AG08395 (cell line): ENCODE results near the gene ADD1.
A peak's percentile ranks its signal among the peaks of the same experiment; 100 is the strongest.

Source experiments
- DNase-seq: peaks from one replicate; pipeline ENCODE4 v3.0.0; 2012; ENCODE audit warnings: mixed read lengths, low spot score

Gene ADD1

DNA sequence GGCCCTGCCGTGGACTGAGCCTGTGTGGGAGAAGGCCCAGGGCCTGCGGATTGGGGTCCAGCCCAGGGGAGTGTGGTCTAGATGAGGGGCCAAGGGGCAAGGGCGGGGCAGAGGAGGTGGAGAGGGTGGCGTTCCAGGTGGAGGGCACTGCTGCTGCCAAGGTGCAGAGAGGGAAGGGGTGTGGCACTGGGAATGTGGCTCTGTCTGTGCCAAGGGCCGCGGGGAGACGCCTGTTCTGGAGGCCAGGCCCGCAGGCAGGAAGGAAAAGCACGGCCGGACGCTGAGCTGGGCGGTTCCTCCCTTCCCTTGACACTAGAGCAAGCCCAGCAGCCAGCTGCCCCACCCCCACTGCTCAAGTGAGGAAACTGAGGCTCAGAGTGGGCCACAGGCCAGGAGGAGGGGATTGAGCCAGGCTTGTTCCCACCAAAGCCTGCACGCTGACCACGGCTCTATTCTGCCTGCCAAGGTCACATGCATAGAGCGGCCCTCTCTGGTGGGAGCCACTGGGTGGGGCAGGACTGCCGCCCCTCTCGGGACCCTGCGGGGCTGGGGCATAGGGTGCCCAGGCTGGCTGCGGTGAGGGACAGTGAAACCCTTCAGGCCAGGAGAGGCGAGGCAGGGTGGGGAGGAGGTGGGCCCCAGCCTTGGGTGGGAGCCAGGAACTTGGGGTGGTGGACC lies 37.8 kb upstream of the ADD1 start:
- no peak for DNase-seq

DNA sequence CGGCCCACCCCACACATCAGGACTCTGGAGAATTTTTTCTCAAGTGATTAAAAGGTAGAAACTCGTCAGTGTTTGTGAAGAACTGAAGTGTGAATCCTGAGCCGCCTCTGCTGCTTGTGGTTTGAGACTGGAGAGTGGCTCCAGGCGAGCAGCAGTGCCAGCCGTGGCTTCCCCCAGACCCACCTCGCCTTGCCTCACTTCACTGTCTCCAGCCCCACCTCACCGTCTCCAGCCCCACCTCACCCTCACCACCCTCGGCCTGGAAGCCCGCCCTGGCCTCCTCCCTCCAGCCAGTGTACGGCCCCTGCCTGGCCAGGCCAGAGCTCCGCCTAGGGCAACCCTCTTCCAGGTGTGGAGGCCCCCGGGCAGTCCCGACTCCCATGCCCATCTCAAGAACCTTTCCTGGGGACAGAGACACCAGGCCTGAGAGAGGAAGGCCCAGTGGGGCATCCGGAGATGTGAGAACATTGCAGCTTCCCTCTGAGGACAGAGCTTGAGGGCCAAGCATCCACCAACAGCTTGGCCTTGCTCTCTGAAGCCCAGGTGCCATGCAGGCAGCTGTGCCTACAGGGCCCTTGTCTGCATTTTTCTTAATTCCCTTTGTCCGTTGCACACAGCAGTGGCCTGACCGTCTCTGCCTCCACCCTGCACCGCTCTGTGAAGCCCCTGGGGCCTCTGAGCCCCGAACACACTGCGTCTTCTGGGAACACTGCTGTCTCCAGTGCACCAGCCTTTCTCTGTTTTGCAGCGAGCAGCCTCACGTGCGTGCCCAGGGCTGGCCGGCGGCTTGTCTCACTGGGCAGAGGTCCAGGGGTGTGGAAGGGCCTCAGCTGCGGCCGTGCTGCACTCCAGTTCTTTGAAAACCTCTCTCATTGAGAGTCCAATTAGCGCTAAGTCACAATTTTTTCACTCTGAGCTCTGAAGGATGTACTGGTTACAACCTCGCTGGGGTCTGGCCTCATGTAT lies 37.0 kb upstream of the ADD1 start:
- DNase-seq: peak; percentile 69

DNA sequence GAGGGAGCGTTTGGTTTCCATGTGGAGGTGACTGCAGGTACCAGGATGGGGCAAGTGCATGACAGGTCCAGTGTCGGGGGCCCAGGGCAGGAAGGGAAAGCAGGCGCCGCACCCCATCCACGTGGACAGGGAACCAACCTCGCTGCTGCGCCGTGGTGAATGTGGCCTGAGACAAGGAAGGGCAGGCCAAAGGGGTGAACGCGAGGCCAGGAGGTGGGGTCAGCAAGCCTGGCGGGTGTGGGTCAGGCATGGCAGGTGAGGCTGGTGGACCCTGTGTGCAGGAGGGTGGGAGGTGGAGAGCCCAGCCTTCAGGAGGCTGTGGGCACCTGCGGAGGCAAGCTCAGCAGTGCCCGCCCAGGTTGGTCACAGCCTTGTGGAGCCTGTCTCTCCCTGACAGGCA lies 36.1 kb upstream of the ADD1 start:
- no peak for DNase-seq

DNA sequence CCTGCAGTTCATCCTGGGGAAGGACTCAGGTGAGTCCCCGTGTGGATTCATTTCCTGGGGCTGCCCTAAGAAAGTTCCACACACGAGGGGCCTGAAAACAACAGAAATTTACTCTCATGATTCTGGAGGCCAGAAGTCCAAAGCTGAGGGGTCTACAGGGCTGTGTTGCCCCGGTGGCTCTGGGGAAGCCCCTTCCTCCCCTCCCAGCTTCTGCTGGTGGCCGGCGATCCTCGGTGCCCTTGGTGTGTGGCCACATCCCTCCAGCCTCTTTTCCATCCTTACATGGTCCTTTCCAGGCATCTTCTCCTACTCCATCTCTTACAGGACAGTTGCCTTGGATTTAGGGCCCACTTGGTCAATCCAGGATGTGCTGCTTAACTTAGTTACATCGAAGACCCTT lies 35.6 kb upstream of the ADD1 start:
- DNase-seq: no peak

DNA sequence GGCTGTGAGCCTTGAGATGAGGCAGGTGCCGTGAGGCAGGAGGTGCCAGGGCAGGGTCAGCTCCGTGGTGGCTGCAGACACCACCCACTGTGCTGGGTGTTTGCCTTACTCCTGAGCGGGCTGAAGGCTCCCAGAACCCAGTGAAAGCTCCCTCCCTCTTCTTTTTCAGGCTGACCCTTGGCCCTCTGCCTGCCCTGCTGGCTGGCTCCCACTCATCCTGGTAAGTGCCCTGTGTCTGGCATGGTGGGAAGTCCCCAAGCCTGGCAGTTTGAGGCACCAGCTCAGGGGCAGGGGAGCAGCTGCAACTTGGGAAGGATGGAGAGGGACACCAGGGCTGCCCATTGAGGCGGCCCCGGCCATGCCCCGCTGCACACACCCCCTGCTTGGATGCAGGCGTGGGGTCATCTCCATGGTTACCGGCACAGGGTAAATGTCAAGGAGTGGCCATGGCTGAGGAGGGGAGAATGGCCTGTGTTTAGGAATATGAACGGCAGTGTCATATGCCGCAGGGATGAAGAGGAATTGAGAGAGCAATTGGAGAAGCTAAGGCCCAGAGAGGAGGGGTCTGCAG lies 33.9 kb upstream of the ADD1 start:
- no peak for DNase-seq

GRCh38 chr4:2810388-2810787 lies 33.3 kb upstream of the ADD1 start:
- DNase-seq: no peak

DNA sequence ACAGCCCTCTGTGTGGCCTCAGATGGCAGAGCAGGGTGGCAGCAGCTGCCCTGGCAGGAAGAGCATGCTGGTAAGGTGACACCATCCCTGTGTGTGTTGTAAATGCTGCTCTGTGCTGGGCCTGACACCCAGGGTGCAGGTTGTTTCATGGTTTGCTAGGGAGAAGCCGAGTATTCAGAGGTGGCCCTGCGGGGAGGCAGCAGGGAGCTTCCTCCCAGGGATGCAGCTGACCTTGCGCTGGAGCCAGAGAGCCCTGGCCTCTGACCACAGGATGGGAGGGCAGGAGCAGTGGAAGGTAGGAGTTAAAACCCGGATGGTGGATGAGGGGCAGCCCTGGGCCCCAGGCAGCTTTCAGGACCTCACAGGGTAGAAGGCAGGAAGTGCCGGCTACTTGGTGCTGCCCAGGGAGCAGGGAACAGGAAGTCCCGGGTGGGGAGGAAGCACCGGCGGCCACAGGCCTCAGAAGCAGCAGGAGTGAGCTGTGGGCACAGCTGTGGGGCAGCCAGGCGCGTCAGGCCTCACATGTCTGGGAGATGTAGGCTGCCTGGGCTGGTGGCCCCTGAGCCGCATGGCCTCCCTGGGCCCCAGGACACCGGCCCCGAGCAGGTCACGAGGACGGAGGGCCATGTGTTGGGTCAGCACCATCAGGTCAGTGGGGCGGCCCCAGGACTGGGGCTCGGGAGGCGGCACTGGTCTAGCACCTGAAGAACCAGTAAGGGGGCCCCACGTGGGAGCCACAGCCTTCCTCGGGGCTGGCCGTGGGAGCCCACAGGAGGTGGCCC lies 31.6 kb upstream of the ADD1 start:
- DNase-seq: peak; percentile 67

DNA sequence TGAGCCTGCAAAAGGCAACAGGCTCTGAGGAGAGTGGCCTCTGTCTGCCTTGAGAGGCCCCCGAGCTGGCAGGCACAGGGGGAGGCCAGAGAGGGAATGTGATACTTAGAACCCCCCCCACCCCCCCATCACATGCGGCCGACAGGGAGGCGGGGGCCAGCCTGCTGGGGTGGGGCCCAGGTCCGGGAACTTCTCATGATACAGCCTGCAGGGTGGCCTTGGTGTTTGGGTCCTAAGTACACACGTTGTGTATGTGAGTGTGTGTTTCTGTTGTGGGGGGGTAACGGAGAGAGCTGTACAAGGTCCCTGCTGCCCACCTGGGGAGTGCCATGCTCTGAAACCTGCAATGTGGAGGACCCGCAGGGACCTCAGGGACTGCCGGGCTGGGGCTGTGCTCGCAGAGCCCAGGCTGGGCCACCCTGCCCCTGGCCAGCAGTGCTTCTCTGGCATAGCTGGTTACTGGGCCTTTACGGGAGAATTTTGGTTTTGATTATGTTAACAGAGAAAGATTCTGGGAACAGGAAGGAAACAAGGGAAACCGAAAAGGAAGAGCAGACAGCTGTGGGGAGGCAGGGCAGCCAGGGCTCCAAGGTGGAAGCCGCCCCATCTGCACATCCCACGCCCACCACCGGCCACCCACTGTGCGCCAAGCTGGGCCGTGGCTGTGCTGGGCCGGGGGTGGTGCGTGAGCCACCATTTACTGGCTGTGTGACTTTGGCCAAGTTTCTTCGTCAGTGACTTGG lies 30.9 kb upstream of the ADD1 start:
- no peak for DNase-seq

DNA sequence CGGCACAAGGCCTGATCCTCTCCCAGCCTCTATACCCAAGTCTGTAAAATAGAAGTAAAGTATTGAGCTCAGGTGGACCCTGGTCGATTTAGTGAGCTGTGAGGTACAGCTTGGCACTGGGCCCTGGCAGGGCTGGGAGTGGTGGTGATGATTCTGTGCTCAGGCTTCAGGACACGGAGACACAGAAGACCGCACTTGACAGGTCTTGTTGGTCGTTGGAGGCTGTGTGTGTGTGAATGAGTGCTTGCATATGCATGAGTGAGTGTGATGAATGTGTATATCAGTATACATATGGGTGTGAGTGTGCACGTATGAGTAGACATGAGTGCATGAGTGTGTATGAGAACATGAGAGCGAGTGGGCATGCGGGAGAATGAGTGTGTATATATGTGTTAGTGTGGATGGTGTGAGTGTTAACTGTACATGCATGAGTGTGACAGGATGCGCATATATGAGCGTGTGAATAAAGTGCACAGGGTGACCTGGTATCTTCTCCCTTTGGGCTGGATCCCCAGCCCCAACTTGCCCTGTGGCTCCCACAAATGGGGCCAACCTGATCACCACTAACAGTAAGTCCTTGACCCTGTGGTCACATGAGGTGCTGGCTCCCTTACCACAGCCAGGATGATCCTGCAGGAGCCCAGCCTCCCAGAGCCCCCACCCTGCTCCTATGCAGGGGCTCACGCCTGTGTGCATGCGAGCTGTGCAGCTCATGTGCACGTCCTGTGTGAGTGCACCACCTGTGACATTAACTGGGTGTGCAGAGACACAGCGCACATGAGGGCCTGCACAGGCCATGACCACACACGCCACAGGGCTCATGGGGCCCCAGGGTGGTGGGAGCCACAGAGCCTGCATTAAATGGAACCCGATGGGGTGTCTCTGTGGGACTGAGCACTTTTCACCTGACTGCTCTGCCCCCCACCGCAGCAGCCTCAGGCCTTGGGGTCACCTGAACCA lies 29.9 kb upstream of the ADD1 start:
- no peak for DNase-seq

DNA sequence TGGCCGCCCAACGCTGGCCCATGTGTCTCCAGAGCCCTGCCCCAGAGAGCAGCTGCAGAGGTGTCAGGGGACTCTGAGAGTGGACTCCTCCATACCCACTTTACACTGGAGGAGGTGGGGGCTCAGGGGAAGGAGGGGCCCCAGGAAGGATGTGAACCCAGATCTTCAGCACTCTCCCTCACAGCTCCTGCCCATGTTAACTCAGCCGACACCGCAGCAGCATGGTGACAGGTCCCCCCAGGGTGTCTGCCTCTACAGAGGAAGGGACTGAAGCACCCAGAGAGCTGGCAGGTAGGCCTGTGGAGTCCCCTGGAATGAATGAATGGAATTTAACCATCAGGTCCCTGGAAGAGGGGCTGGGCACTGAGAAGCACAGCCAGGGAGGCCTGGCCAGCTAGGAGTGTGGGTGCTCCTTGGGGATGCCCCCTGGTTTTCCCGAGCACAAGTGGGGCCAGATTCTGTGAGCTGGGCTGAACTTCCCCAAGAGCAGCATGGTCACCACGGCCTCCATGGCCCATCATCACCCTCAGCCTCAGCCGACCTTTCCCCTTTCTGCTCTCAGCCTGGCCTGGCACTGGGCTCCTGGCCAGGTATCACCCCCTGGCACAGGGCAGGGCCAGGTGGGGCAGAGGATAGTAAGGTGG lies 28.9 kb upstream of the ADD1 start:
- no peak for DNase-seq

GRCh38 chr4:2816401-2816954 lies 27.2 kb upstream of the ADD1 start:
- DNase-seq: no peak

GRCh38 chr4:2817137-2817536 lies 26.5 kb upstream of the ADD1 start:
- no peak for DNase-seq

DNA sequence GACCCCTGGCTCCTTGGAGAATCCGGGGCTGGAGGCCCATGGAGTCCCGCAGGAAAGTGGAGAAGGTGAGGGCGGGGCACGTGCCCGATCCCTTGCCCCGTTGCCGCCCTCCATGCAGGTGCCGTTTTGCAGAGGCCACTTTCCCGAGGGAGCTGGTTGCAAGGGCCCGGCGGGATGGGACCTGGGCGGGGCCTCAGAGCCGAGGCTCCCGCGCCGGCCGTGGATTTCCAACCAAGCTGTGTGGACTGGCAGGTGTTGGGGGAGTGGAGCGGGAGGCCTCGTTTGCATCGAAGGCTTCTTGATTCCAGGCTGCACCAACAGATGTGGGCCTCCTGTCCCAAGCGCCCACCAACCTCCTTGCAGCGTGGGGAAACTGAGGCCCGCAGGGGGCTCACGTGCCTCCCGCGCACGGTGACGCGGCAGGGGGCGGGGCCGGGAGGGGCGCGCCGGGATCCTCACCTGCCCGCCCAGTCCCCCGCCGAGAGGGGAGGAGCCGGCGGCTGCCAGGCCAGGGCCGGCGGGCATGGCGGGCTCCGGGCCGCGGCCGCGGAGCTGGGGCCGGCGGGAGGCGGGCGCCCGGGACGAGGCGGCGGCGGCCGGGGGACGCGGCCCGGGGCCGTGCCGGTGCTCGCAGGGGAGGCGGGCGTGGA lies 25.8 kb upstream of the ADD1 start:
- DNase-seq: peak; percentile 59

DNA sequence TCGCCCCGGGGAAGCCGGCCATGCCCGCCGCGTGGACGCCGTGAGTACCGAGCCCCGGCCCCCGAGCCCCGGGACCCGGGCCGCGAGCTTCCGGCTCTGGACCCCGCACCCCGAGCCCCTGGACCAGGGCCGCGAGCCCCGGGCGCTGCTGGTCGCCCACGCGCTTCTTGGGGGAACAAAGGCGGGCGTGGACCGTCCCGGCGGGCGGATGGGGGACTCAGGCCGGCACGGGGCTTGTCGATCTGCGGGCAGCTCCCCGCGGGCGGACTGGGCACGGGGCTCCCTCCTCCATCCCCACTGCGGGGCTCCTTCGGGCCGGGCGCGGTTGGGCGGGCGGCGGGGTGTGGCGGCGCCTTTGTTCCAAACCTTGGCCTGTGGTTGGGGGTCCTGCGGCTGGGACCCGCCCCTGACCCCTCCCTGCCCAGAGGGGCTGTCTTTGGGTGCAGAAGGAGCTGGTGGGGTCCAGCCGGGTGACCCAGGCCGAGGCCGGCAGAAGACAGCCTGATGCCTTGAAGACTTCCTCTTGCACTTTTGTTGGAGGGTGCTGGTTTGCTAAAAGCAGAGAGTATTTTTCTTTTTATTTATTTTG lies 25.2 kb upstream of the ADD1 start:
- DNase-seq: peak; percentile 22

GRCh38 chr4:2819244-2820215 lies 24.1 kb upstream of the ADD1 start:
- DNase-seq: no peak

DNA sequence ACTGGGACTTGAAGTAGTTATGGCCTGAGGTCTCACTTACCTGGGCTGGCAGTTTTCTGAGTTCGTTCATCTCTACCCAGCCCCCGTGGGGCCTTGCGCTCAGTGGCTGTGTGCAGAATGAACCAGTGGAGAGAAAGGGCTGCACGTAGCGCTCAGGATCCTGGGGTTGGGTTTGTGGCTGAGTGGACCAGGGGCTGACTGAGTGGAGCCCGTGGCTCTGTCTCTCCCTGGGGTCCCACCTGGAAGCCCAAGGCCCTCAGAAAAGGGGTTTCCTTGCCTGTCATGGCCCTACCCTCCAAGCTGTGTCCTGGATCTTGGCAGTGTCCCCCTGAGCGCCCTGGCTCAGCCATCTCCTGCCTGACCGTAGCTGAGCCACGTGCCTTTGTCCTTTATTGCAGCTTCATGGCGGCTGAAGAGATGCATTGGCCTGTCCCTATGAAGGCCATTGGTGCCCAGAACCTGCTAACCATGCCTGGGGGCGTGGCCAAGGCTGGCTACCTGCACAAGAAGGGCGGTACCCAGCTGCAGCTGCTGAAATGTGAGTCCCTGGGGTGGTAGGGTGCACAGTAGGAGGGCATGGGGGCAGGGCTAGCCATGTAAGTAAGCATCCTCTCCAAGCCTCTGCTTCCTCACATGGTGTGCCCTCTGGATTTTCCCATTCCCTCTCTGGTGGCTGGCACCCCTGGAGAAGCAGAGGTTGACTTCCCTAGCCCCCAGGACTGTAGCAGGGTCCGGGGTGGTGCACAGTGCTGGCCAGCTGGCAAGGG lies 23.2 kb upstream of the ADD1 start:
- DNase-seq: no peak
